ENCODE measurements around the gene IRAG1. TPM values are rescaled to one million over a fixed set of nuclear protein-coding genes. Genes with fewer than 3 reads are reported as not detected.

Gene IRAG1
- total and polyA plus RNA-seq, 12 donors, result 5.6 to 33.9 (median 15.6) TPM

- no peak for TF ChIP-seq CTCF (IDR thresholded peaks at IDR 0.05)
- TF ChIP-seq POLR2A (IDR thresholded peaks at IDR 0.05), result peak in 1 of 2 donors; percentile 29
- Histone ChIP-seq H3K4me3 (peak overlapping the region in 1 of 4 donors; percentile 9), H3K36me3 (replicated peaks in 1 of 2) (no peaks in the 10 kb centered on the region), H3K4me1 (replicated peaks in 1 of 2) (peaks cover 49 to 81% of the 10 kb centered on the region in 2 donors), H3K27ac (peak overlapping the region; percentile 67 to 96 (median 87)), H3K27me3 (no peaks in the 10 kb centered on the region), H3K9me3 (replicated peaks in 1 of 3) (no peaks in the 10 kb centered on the region)
- DNase-seq, result peak; percentile 56 to 82 (median 74)
- intact Hi-C loops (cut with DNase I), result loop anchor here (5.0 to 10.0 kb wide), 3 partner anchors 83 to 243 kb away; no protein-coding TSS in a partner anchor
- WGBS, 4 donors, result 9 to 27% (median 22%) methylated on average over 9 to 20 of the region's 20 CpGs
Measured at GRCh38 chr11:10657308-10658271, 36.0 kb downstream of the IRAG1 start.

GRCh38 chr11:10655943-10656576 is 37.5 kb downstream of the IRAG1 start:
- TF ChIP-seq CTCF (IDR thresholded peaks at IDR 0.05), result no peak
- no peak for TF ChIP-seq POLR2A (IDR thresholded peaks at IDR 0.05)
- H3K36me3 ChIP-seq (replicated peaks in 1 of 2), result no peaks in the 10 kb centered on the region
- H3K4me1 ChIP-seq (replicated peaks in 1 of 2), result peaks cover 49 to 78% of the 10 kb centered on the region in 2 donors
- no peak for DNase-seq
- no peaks in the 10 kb centered on the region for H3K27me3 ChIP-seq
- WGBS, 4 donors, result 50 to 65% (median 60%) methylated on average over 6 of the region's 6 CpGs
- intact Hi-C loops (cut with DNase I), result loop anchor here (5.0 to 10.0 kb wide), 3 partner anchors 81 to 241 kb away; no protein-coding TSS in a partner anchor
- H3K27ac ChIP-seq, result peak overlapping the region in 3 of 5 donors; percentile 79 to 96 (median 92)
- H3K4me3 ChIP-seq, result no peak overlapping the region
- peaks cover 0 to 4% (median 0%) of the 10 kb centered on the region in 3 donors for H3K9me3 ChIP-seq (replicated peaks in 1 of 3)

- H3K4me3 ChIP-seq, result no peak overlapping the region
- peaks cover 47 to 72% of the 10 kb centered on the region in 2 donors for H3K4me1 ChIP-seq (replicated peaks in 1 of 2)
- no peaks in the 10 kb centered on the region for H3K27me3 ChIP-seq
- TF ChIP-seq CTCF (IDR thresholded peaks at IDR 0.05) (no peak), POLR2A (IDR thresholded peaks at IDR 0.05) (no peak)
- peaks cover 0 to 4% (median 0%) of the 10 kb centered on the region in 3 donors for H3K9me3 ChIP-seq (replicated peaks in 1 of 3)
- no peak for DNase-seq
- H3K36me3 ChIP-seq (replicated peaks in 1 of 2), result no peaks in the 10 kb centered on the region
- intact Hi-C loops (cut with DNase I), result loop anchor here (5.0 to 10.0 kb wide), 3 partner anchors 80 to 240 kb away; no protein-coding TSS in a partner anchor
- WGBS, 4 donors, result 52 to 59% (median 53%) methylated on average over 4 of the region's 4 CpGs
- H3K27ac ChIP-seq, result peak overlapping the region in 3 of 5 donors; percentile 20 to 96 (median 92)
Measured at GRCh38 chr11:10655227-10655626, 38.3 kb downstream of the IRAG1 start.

- intact Hi-C loops (cut with DNase I), result loop anchor here (5.0 to 10.0 kb wide), 3 partner anchors 80 to 240 kb away; no protein-coding TSS in a partner anchor
- peak overlapping the region in 2 of 5 donors; percentile 51 to 92 for H3K27ac ChIP-seq
- H3K4me1 ChIP-seq (replicated peaks in 1 of 2), result peaks cover 42 to 68% of the 10 kb centered on the region in 2 donors
- H3K9me3 ChIP-seq (replicated peaks in 1 of 3), result peaks cover 0 to 4% (median 0%) of the 10 kb centered on the region in 3 donors
- no peaks in the 10 kb centered on the region for H3K27me3 ChIP-seq
- WGBS, 4 donors, result 50 to 70% (median 50%) methylated on average over 1 of the region's 1 CpG; no CpG with 5 or more reads in 1 of the 4 donors
- H3K4me3 ChIP-seq, result no peak overlapping the region
- no peaks in the 10 kb centered on the region for H3K36me3 ChIP-seq (replicated peaks in 1 of 2)
- TF ChIP-seq POLR2A (IDR thresholded peaks at IDR 0.05) (no peak), CTCF (IDR thresholded peaks at IDR 0.05) (no peak)
- DNase-seq, result no peak
Measured at GRCh38 chr11:10654811-10655150, 38.8 kb downstream of the IRAG1 start.
